ENCODE results near the gene CCDC15.
"Not testable (repeated sequence)": the region's sequence is repeated elsewhere in the genome, so short reads cannot be mapped to it uniquely, and the experiment has no call there.

The CCDC15 gene

GRCh38 chr11:125088576-125089455 lies 134.8 kb downstream of the CCDC15 start:
- H4K5ac ChIP-seq (ENCODE audit: low read length), result no peak overlapping the region
- H3K79me2 ChIP-seq (ENCODE audit: control insufficient read depth, insufficient read depth, low read length), result no peaks in the 10 kb centered on the region
- no peak overlapping the region for H3K23ac ChIP-seq (ENCODE audit: low read length)

GRCh38 chr11:125089481-125089880 lies 135.5 kb downstream of the CCDC15 start:
- H2AK5ac ChIP-seq (ENCODE audit: low read length); H3K23ac ChIP-seq (ENCODE audit: low read length); H3K27ac ChIP-seq (ENCODE audit: low read depth, low read length); H3K56ac ChIP-seq (ENCODE audit: low read length); H4K8ac ChIP-seq (ENCODE audit: low read depth, low read length); H2BK5ac ChIP-seq (ENCODE audit: low read length); H3K4me2 ChIP-seq (ENCODE audit: low read length); H3K4me3 ChIP-seq (ENCODE audit: low read length); DNase-seq; H3K27me3 ChIP-seq (ENCODE audit: insufficient read depth, low read length, poor library complexity); H3K4ac ChIP-seq (ENCODE audit: low read depth, low read length); H2BK120ac ChIP-seq (ENCODE audit: low read depth, low read length); H3K36me3 ChIP-seq (ENCODE audit: control insufficient read depth, insufficient read depth, low read length); H4K5ac ChIP-seq (ENCODE audit: low read length); H3K79me2 ChIP-seq (ENCODE audit: control insufficient read depth, insufficient read depth, low read length); H3K9ac ChIP-seq (ENCODE audit: low read length); H3K18ac ChIP-seq (ENCODE audit: low read length); H2BK15ac ChIP-seq (replicated peaks; ENCODE audit: low read depth); H3K79me1 ChIP-seq (ENCODE audit: low read length): not testable (repeated sequence)
- WGBS (ENCODE audit: extremely low coverage, insufficient coverage, low lambda C conversion rate), result no CpG with 5 or more reads among the region's 31 CpGs
- peaks cover 10% of the 10 kb centered on the region for H3K4me1 ChIP-seq (ENCODE audit: control insufficient read depth, low read depth, low read length)

More at GRCh38 chr11:125088576-125089455, 134.8 kb downstream of the CCDC15 start:
- no peak overlapping the region for H3K56ac ChIP-seq (ENCODE audit: low read length)
- H2AK5ac ChIP-seq (ENCODE audit: low read length), result no peak overlapping the region
- no peaks in the 10 kb centered on the region for H3K36me3 ChIP-seq (ENCODE audit: control insufficient read depth, insufficient read depth, low read length)
- no peak overlapping the region for H2BK5ac ChIP-seq (ENCODE audit: low read length)
- H4K8ac ChIP-seq (ENCODE audit: low read depth, low read length), result no peak overlapping the region
- WGBS (ENCODE audit: extremely low coverage, insufficient coverage, low lambda C conversion rate), result no CpG with 5 or more reads among the region's 20 CpGs
- H2BK120ac ChIP-seq (ENCODE audit: low read depth, low read length), result no peak overlapping the region
- no peaks in the 10 kb centered on the region for H3K79me1 ChIP-seq (ENCODE audit: low read length)
- H2BK15ac ChIP-seq (replicated peaks; ENCODE audit: low read depth), result no peak overlapping the region
- H3K27ac ChIP-seq (ENCODE audit: low read depth, low read length), result no peak overlapping the region
- H3K4me1 ChIP-seq (ENCODE audit: control insufficient read depth, low read depth, low read length), result peaks cover 10% of the 10 kb centered on the region
- H3K18ac ChIP-seq (ENCODE audit: low read length), result no peak overlapping the region
- no peak overlapping the region for H3K4me2 ChIP-seq (ENCODE audit: low read length)
- H3K9ac ChIP-seq (ENCODE audit: low read length), result no peak overlapping the region
- DNase-seq, result no peak
- H3K27me3 ChIP-seq (ENCODE audit: insufficient read depth, low read length, poor library complexity), result no peaks in the 10 kb centered on the region
- H3K4me3 ChIP-seq (ENCODE audit: low read length), result no peak overlapping the region
- H3K4ac ChIP-seq (ENCODE audit: low read depth, low read length), result no peak overlapping the region

- not testable (repeated sequence) for H3K4me2 ChIP-seq (ENCODE audit: low read length); H3K4ac ChIP-seq (ENCODE audit: low read depth, low read length); H2BK5ac ChIP-seq (ENCODE audit: low read length); H3K27me3 ChIP-seq (ENCODE audit: insufficient read depth, low read length, poor library complexity); H3K79me2 ChIP-seq (ENCODE audit: control insufficient read depth, insufficient read depth, low read length); H4K8ac ChIP-seq (ENCODE audit: low read depth, low read length); H3K56ac ChIP-seq (ENCODE audit: low read length); DNase-seq; H3K36me3 ChIP-seq (ENCODE audit: control insufficient read depth, insufficient read depth, low read length); H3K18ac ChIP-seq (ENCODE audit: low read length); H2AK5ac ChIP-seq (ENCODE audit: low read length); H3K27ac ChIP-seq (ENCODE audit: low read depth, low read length); H3K23ac ChIP-seq (ENCODE audit: low read length); H4K5ac ChIP-seq (ENCODE audit: low read length); H3K79me1 ChIP-seq (ENCODE audit: low read length); H2BK120ac ChIP-seq (ENCODE audit: low read depth, low read length); H3K9ac ChIP-seq (ENCODE audit: low read length); H2BK15ac ChIP-seq (replicated peaks; ENCODE audit: low read depth); H3K4me3 ChIP-seq (ENCODE audit: low read length)
- WGBS (ENCODE audit: extremely low coverage, insufficient coverage, low lambda C conversion rate), result no CpG with 5 or more reads among the region's 10 CpGs
- H3K4me1 ChIP-seq (ENCODE audit: control insufficient read depth, low read depth, low read length), result peaks cover 10% of the 10 kb centered on the region
Observed at GRCh38 chr11:125090151-125090550, 136.1 kb downstream of the CCDC15 start.

- no peak overlapping the region for H4K5ac ChIP-seq (ENCODE audit: low read length)
- H3K9ac ChIP-seq (ENCODE audit: low read length), result no peak overlapping the region
- H4K8ac ChIP-seq (ENCODE audit: low read depth, low read length), result no peak overlapping the region
- WGBS (ENCODE audit: extremely low coverage, insufficient coverage, low lambda C conversion rate), result no CpG with 5 or more reads among the region's 6 CpGs
- H2BK15ac ChIP-seq (replicated peaks; ENCODE audit: low read depth), result no peak overlapping the region
- H3K27me3 ChIP-seq (ENCODE audit: insufficient read depth, low read length, poor library complexity), result no peaks in the 10 kb centered on the region
- H3K27ac ChIP-seq (ENCODE audit: low read depth, low read length), result no peak overlapping the region
- no peaks in the 10 kb centered on the region for H3K79me1 ChIP-seq (ENCODE audit: low read length)
- no peak overlapping the region for H2BK120ac ChIP-seq (ENCODE audit: low read depth, low read length)
- H3K4me2 ChIP-seq (ENCODE audit: low read length), result no peak overlapping the region
- H3K4me1 ChIP-seq (ENCODE audit: control insufficient read depth, low read depth, low read length), result peaks cover 10% of the 10 kb centered on the region
- H3K79me2 ChIP-seq (ENCODE audit: control insufficient read depth, insufficient read depth, low read length), result no peaks in the 10 kb centered on the region
- no peak overlapping the region for H2AK5ac ChIP-seq (ENCODE audit: low read length)
- no peak overlapping the region for H3K23ac ChIP-seq (ENCODE audit: low read length)
- H3K56ac ChIP-seq (ENCODE audit: low read length), result no peak overlapping the region
- H3K4me3 ChIP-seq (ENCODE audit: low read length), result no peak overlapping the region
- H2BK5ac ChIP-seq (ENCODE audit: low read length), result no peak overlapping the region
- DNase-seq, result no peak
- no peaks in the 10 kb centered on the region for H3K36me3 ChIP-seq (ENCODE audit: control insufficient read depth, insufficient read depth, low read length)
- no peak overlapping the region for H3K18ac ChIP-seq (ENCODE audit: low read length)
- H3K4ac ChIP-seq (ENCODE audit: low read depth, low read length), result no peak overlapping the region
Observed at GRCh38 chr11:125090816-125091215, 136.8 kb downstream of the CCDC15 start.

Measured in mesendoderm (in vitro differentiated cells).